BJ (cell line): Measurements from ENCODE around the gene DDAH2. TPM values are rescaled to one million over a fixed set of nuclear protein-coding genes. Genes with fewer than 3 reads are reported as not detected.

Experiments
- CTCF ChIA-PET: fragments of 350-600 bp; formaldehyde crosslinking; extraction: SDS; loops from one replicate; lab custom pipeline; 2021; ENCODE audit warnings: antibody characterized with exemption, inconsistent platforms; lab: Yijun Ruan, JAX
- POLR2A ChIA-PET: fragments of 300-600 bp; sonication (Branson Sonifier 250); formaldehyde crosslinking; extraction: SDS; loops from one replicate; lab custom pipeline; 2021; ENCODE audit warnings: antibody characterized with exemption; lab: Charles Lee
- DNase-seq: peaks from one replicate; pipeline ENCODE4 v3.0.0-alpha.2; 2011; ENCODE audit warnings: low read depth
- H3K27me3 ChIP-seq: 2 replicates; pipeline ENCODE4 v1.6.0; 2011; ENCODE audit warnings: low read length; ENCODE audit not compliant: control insufficient read depth, insufficient read depth
- H3K36me3 ChIP-seq: 2 replicates; pipeline ENCODE4 v1.5.1; 2011; ENCODE audit warnings: low read length; ENCODE audit not compliant: control insufficient read depth, insufficient read depth
- H3K4me3 ChIP-seq: 2 replicates; pipeline ENCODE4 v1.5.1; 2011; ENCODE audit warnings: low read depth, mild to moderate bottlenecking, control low read depth, low read length
- CTCF ChIP-seq: IDR thresholded peaks from 2 replicates; pipeline ENCODE4 v1.5.1; 2011; ENCODE audit warnings: low read depth, mild to moderate bottlenecking, control low read depth, inconsistent platforms, low read length, moderate library complexity; ENCODE audit not compliant: insufficient read depth
- polyA plus RNA-seq: library from polyadenylated mRNA; depleted of rRNA; stranded (reverse); fragments of >200 nt; gene quantifications from 2 replicates; pipeline ENCODE4 v1.2.3, GENCODE V29; 2011

The DDAH2 gene
- polyA plus RNA-seq, 1 experiment: 69.5 TPM

GRCh38 chr6:31736021-31736767 is 7.1 kb upstream of the DDAH2 start, which contains the start of gene CLIC1:
Gene CLIC1 (minus strand): TSS chr6:31736530. CDS start chr6:31736300, 230 bp downstream.
- ChIA-PET CTCF (interaction anchor here (1.0 to 6.5 kb wide), 4 partner anchors 11 to 55 kb away, joined by 3 to 35 read pairs (median 9); partner anchors contain the start of gene LY6G5C), POLR2A (interaction anchor here (0.6 kb wide), 2 partner anchors 34 to 107 kb away, joined by 3 to 12 read pairs; no protein-coding TSS in a partner anchor)
- no peak for TF ChIP-seq CTCF
- peaks cover 15% of the 10 kb centered on the region for H3K36me3 ChIP-seq
- H3K4me3 ChIP-seq: peak within 1 kb of the TSS; percentile 90
- peak; percentile 40 for DNase-seq
- no peaks in the 10 kb centered on the region for H3K27me3 ChIP-seq

GRCh38 chr6:31734821-31735406 is 5.8 kb upstream of the DDAH2 start:
- H3K4me3 ChIP-seq: peak overlapping the region; percentile 90
- no peak for DNase-seq
- no peak for TF ChIP-seq CTCF
- no peaks in the 10 kb centered on the region for H3K27me3 ChIP-seq
- ChIA-PET POLR2A (no interaction called here), CTCF (interaction anchor here (0.6 to 6.5 kb wide), 3 partner anchors 35 to 73 kb away, joined by 3 to 35 read pairs (median 4); no protein-coding TSS in a partner anchor)
- H3K36me3 ChIP-seq: peaks cover 20% of the 10 kb centered on the region

DNA sequence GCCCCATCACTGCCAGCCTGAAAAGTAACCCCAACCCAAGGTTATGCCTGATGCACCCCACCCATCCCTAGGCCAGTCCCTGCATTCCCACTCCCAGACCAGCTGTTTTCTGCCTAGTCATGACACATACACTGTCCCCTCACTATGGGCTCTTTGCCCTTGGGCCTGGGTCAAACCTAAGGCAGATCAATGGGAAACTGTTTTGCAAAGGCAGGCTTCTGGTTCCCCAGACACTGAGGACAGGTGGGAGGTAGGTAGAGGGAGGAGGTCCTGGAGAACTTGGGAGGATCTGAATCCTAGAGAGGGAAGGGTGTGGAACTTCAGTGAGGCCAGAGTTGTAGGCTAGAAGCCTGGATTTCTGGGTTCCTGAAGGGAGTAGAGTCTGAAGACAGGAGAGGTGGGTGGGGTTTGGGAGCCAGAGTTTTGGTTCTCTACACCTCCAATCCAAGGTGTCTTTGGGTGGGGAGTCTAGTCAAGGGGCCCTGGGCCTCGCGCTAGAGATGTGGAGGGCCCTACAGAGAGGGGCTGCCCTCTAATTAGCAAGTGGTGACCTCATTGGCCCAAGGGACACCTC is 5.2 kb upstream of the DDAH2 start:
- no peak for DNase-seq
- Histone ChIP-seq H3K36me3 (peaks cover 20% of the 10 kb centered on the region), H3K27me3 (no peaks in the 10 kb centered on the region), H3K4me3 (peak overlapping the region; percentile 90)
- CTCF ChIA-PET: interaction anchor here (1.1 to 6.5 kb wide), 2 partner anchors 36 to 73 kb away, joined by 4 to 35 read pairs; no protein-coding TSS in a partner anchor
- no peak for TF ChIP-seq CTCF
- POLR2A ChIA-PET: no interaction called here

DNA sequence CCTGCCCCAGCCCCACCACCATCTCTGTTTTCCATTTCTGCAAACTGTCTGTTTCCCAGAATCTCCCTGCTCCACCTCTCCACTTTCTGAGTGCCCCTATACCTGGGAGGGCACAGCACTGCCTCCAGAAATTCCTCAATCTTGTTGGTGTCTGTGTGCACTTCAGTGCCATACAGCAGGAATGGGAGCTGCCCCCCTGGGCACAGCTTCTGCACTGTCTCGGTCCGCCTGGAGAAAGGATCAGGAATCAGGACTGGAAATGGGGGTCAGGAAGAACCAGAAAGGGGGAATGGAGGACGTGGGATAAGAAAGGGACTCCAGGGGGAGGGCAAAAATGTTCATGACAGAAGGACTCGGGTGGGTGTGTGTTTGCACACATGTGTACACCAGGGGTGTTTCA is 4.6 kb upstream of the DDAH2 start:
- DNase-seq: no peak
- ChIA-PET CTCF (interaction anchor here (2.2 kb wide), 1 partner anchor 36 kb away, joined by 10 read pairs; no protein-coding TSS in a partner anchor), POLR2A (interaction anchor here (0.6 kb wide), 1 partner anchor 174 kb away, joined by 5 read pairs; no protein-coding TSS in a partner anchor)
- Histone ChIP-seq H3K36me3 (peaks cover 20% of the 10 kb centered on the region), H3K4me3 (no peak overlapping the region; the same call in 1 of the 2 replicates), H3K27me3 (no peaks in the 10 kb centered on the region)
- no peak for TF ChIP-seq CTCF

- CTCF ChIA-PET: interaction anchor here (2.2 kb wide), 1 partner anchor 38 kb away, joined by 10 read pairs; no protein-coding TSS in a partner anchor
- Histone ChIP-seq H3K36me3 (peaks cover 20% of the 10 kb centered on the region), H3K4me3 (no peak overlapping the region), H3K27me3 (no peaks in the 10 kb centered on the region)
- POLR2A ChIA-PET: no interaction called here
- no peak for TF ChIP-seq CTCF
- no peak for DNase-seq
Measured at GRCh38 chr6:31732029-31732428, 2.9 kb upstream of the DDAH2 start.
